ENCODE data around the gene FBXO46.

DNA sequence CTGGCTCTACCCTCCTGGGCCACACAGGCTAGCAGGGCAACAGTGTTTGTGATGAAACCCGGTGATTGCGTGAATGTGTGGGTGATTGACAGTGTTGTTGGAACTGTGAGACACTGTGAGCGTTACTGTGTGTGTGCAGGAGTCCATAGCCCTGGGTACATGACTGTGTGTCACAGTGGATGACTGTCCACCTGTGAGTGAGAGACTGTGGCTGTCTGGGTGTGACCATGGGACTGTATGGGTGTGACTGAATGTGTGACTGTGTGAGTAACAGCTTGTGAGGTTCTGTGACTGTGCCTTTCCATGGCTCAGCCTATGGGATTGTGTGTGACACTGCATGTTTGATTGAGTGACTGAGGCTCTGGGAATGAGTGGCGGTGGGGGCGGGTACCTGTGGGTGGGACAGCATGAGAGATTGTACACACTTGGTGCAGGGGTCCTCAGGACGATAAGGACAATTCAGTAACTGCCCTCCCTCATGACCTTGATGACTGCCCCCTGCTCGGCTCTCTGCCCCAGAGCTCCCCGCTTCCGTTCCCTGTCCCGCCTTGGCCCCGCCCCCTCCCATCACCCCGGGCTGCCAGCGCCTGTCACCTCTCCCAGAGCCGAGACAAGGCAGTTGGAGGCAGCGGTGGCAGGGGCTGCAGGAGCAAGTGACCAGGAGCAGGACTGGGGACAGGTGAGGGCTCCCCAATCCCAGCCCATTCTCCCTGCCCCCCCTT is 62.9 kb downstream of the FBXO46 start, which contains the start of gene GIPR:
- TF ChIP-seq, protein P1, sequence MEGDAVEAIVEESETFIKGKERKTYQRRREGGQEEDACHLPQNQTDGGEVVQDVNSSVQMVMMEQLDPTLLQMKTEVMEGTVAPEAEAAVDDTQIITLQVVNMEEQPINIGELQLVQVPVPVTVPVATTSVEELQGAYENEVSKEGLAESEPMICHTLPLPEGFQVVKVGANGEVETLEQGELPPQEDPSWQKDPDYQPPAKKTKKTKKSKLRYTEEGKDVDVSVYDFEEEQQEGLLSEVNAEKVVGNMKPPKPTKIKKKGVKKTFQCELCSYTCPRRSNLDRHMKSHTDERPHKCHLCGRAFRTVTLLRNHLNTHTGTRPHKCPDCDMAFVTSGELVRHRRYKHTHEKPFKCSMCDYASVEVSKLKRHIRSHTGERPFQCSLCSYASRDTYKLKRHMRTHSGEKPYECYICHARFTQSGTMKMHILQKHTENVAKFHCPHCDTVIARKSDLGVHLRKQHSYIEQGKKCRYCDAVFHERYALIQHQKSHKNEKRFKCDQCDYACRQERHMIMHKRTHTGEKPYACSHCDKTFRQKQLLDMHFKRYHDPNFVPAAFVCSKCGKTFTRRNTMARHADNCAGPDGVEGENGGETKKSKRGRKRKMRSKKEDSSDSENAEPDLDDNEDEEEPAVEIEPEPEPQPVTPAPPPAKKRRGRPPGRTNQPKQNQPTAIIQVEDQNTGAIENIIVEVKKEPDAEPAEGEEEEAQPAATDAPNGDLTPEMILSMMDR (IDR thresholded peaks at IDR 0.05; ENCODE audit: insufficient read depth, low read length): no peak
- TF ChIP-seq GABPA (IDR thresholded peaks at IDR 0.05; ENCODE audit: low read depth): no peak
- TF ChIP-seq, protein P2, sequence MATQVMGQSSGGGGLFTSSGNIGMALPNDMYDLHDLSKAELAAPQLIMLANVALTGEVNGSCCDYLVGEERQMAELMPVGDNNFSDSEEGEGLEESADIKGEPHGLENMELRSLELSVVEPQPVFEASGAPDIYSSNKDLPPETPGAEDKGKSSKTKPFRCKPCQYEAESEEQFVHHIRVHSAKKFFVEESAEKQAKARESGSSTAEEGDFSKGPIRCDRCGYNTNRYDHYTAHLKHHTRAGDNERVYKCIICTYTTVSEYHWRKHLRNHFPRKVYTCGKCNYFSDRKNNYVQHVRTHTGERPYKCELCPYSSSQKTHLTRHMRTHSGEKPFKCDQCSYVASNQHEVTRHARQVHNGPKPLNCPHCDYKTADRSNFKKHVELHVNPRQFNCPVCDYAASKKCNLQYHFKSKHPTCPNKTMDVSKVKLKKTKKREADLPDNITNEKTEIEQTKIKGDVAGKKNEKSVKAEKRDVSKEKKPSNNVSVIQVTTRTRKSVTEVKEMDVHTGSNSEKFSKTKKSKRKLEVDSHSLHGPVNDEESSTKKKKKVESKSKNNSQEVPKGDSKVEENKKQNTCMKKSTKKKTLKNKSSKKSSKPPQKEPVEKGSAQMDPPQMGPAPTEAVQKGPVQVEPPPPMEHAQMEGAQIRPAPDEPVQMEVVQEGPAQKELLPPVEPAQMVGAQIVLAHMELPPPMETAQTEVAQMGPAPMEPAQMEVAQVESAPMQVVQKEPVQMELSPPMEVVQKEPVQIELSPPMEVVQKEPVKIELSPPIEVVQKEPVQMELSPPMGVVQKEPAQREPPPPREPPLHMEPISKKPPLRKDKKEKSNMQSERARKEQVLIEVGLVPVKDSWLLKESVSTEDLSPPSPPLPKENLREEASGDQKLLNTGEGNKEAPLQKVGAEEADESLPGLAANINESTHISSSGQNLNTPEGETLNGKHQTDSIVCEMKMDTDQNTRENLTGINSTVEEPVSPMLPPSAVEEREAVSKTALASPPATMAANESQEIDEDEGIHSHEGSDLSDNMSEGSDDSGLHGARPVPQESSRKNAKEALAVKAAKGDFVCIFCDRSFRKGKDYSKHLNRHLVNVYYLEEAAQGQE (IDR thresholded peaks at IDR 0.05; ENCODE audit: insufficient replicate concordance, low read depth): no peak
- no peak for TF ChIP-seq POLR2AphosphoS5 (IDR thresholded peaks at IDR 0.05; ENCODE audit: low read depth)
- TF ChIP-seq SPI1 (IDR thresholded peaks at IDR 0.05; ENCODE audit: borderline replicate concordance, low read depth): no peak
